ENCODE data around the gene ZBTB26.
"Not testable (repeated sequence)": the region's sequence is repeated elsewhere in the genome, so short reads cannot be mapped to it uniquely, and the experiment has no call there.

Gene ZBTB26

GRCh38 chr9:122940749-122941581 is 9.7 kb upstream of the ZBTB26 start, which contains the start of gene RABGAP1:
Gene RABGAP1, plus strand, starts transcription at chr9:122941020. Its CDS starts 16,040 bp downstream, at chr9:122957060.
- Histone ChIP-seq H3K9me3 (ENCODE audit: control insufficient read depth, insufficient read depth, low read length) (no peaks in the 10 kb centered on the region), H3K9ac (ENCODE audit: low read depth, low read length) (peak within 1 kb of the TSS; percentile 97), H3K36me3 (ENCODE audit: insufficient read depth, low read length) (no peaks in the 10 kb centered on the region), H3K4me1 (ENCODE audit: insufficient read depth, low read length) (peaks cover 8% of the 10 kb centered on the region; the same call in 1 of the 2 replicates)

GRCh38 chr9:122940454-122940748 is 9.1 kb upstream of the ZBTB26 start:
- Histone ChIP-seq H3K4me1 (ENCODE audit: insufficient read depth, low read length) (peaks cover 4% of the 10 kb centered on the region; the same call in 1 of the 2 replicates), H3K9me3 (ENCODE audit: control insufficient read depth, insufficient read depth, low read length) (no peaks in the 10 kb centered on the region), H3K9ac (ENCODE audit: low read depth, low read length) (peak overlapping the region; percentile 53), H3K36me3 (ENCODE audit: insufficient read depth, low read length) (no peaks in the 10 kb centered on the region)

GRCh38 chr9:122939601-122940000 is 8.3 kb upstream of the ZBTB26 start:
- H3K36me3 ChIP-seq (ENCODE audit: insufficient read depth, low read length): no peaks in the 10 kb centered on the region
- no peak overlapping the region for H3K9ac ChIP-seq (ENCODE audit: low read depth, low read length)
- no peaks in the 10 kb centered on the region for H3K9me3 ChIP-seq (ENCODE audit: control insufficient read depth, insufficient read depth, low read length)
- no peaks in the 10 kb centered on the region for H3K4me1 ChIP-seq (ENCODE audit: insufficient read depth, low read length)

- no peak overlapping the region for H3K9ac ChIP-seq (ENCODE audit: low read depth, low read length)
- H3K9me3 ChIP-seq (ENCODE audit: control insufficient read depth, insufficient read depth, low read length): no peaks in the 10 kb centered on the region
- H3K36me3 ChIP-seq (ENCODE audit: insufficient read depth, low read length): no peaks in the 10 kb centered on the region
- H3K4me1 ChIP-seq (ENCODE audit: insufficient read depth, low read length): no peaks in the 10 kb centered on the region
These were observed 5.6 kb upstream of the ZBTB26 start for GRCh38 chr9:122936883-122937282.

GRCh38 chr9:122936464-122936863 is 5.2 kb upstream of the ZBTB26 start:
- H3K36me3 ChIP-seq (ENCODE audit: insufficient read depth, low read length): no peaks in the 10 kb centered on the region
- no peaks in the 10 kb centered on the region for H3K4me1 ChIP-seq (ENCODE audit: insufficient read depth, low read length)
- H3K9me3 ChIP-seq (ENCODE audit: control insufficient read depth, insufficient read depth, low read length): no peaks in the 10 kb centered on the region
- H3K9ac ChIP-seq (ENCODE audit: low read depth, low read length): no peak overlapping the region

- no peaks in the 10 kb centered on the region for H3K36me3 ChIP-seq (ENCODE audit: insufficient read depth, low read length)
- peaks cover 10% of the 10 kb centered on the region; the same call in 1 of the 2 replicates for H3K4me1 ChIP-seq (ENCODE audit: insufficient read depth, low read length)
- H3K9me3 ChIP-seq (ENCODE audit: control insufficient read depth, insufficient read depth, low read length): no peaks in the 10 kb centered on the region
These were observed 629 bp downstream of the ZBTB26 start for GRCh38 chr9:122930541-122931225.

GRCh38 chr9:122929796-122930354 is 1.4 kb downstream of the ZBTB26 start:
- H3K9me3 ChIP-seq (ENCODE audit: control insufficient read depth, insufficient read depth, low read length): no peaks in the 10 kb centered on the region
- H3K9ac ChIP-seq (ENCODE audit: low read depth, low read length): no peak overlapping the region
- H3K36me3 ChIP-seq (ENCODE audit: insufficient read depth, low read length): no peaks in the 10 kb centered on the region
- peaks cover 10% of the 10 kb centered on the region; the same call in 1 of the 2 replicates for H3K4me1 ChIP-seq (ENCODE audit: insufficient read depth, low read length)

More at GRCh38 chr9:122930541-122931225, 629 bp downstream of the ZBTB26 start:
- peak overlapping the region; percentile 88 for H3K9ac ChIP-seq (ENCODE audit: low read depth, low read length)

GRCh38 chr9:122923947-122924346 is 7.4 kb downstream of the ZBTB26 start:
- Histone ChIP-seq H3K36me3 (ENCODE audit: insufficient read depth, low read length) (no peaks in the 10 kb centered on the region), H3K4me1 (ENCODE audit: insufficient read depth, low read length) (no peaks in the 10 kb centered on the region; the same call in 1 of the 2 replicates), H3K9me3 (ENCODE audit: control insufficient read depth, insufficient read depth, low read length) (no peaks in the 10 kb centered on the region), H3K9ac (ENCODE audit: low read depth, low read length) (no peak overlapping the region)

GRCh38 chr9:122922713-122923112 is 8.6 kb downstream of the ZBTB26 start:
- Histone ChIP-seq H3K36me3 (ENCODE audit: insufficient read depth, low read length) (no peaks in the 10 kb centered on the region), H3K9ac (ENCODE audit: low read depth, low read length) (no peak overlapping the region), H3K9me3 (ENCODE audit: control insufficient read depth, insufficient read depth, low read length) (no peaks in the 10 kb centered on the region), H3K4me1 (ENCODE audit: insufficient read depth, low read length) (no peaks in the 10 kb centered on the region; the same call in 1 of the 2 replicates)

- H3K9me3 ChIP-seq (ENCODE audit: control insufficient read depth, insufficient read depth, low read length): no peaks in the 10 kb centered on the region
- H3K36me3 ChIP-seq (ENCODE audit: insufficient read depth, low read length): no peaks in the 10 kb centered on the region
- H3K4me1 ChIP-seq (ENCODE audit: insufficient read depth, low read length): no peaks in the 10 kb centered on the region; the same call in 1 of the 2 replicates
- no peak overlapping the region for H3K9ac ChIP-seq (ENCODE audit: low read depth, low read length)
These were observed 13.0 kb downstream of the ZBTB26 start for GRCh38 chr9:122918310-122918709.

- Histone ChIP-seq H3K36me3 (ENCODE audit: insufficient read depth, low read length) (peaks cover 9% of the 10 kb centered on the region), H3K9me3 (ENCODE audit: control insufficient read depth, insufficient read depth, low read length) (no peaks in the 10 kb centered on the region), H3K9ac (ENCODE audit: low read depth, low read length) (peak within 1 kb of the TSS; percentile 99), H3K4me1 (ENCODE audit: insufficient read depth, low read length) (peaks cover 6% of the 10 kb centered on the region)
These were observed 18.2 kb downstream of the ZBTB26 start, which contains the start of gene ZBTB6 for GRCh38 chr9:122912964-122913673. Gene ZBTB6, minus strand, starts transcription at chr9:122913323. Its CDS starts 1,251 bp downstream, at chr9:122912072.

GRCh38 chr9:122912671-122912963 is 18.7 kb downstream of the ZBTB26 start:
- peaks cover 9% of the 10 kb centered on the region for H3K36me3 ChIP-seq (ENCODE audit: insufficient read depth, low read length)

GRCh38 chr9:122906122-122906521 is 25.2 kb downstream of the ZBTB26 start:
- H3K9me3 ChIP-seq (ENCODE audit: control insufficient read depth, insufficient read depth, low read length); H3K9ac ChIP-seq (ENCODE audit: low read depth, low read length); H3K4me1 ChIP-seq (ENCODE audit: insufficient read depth, low read length); H3K36me3 ChIP-seq (ENCODE audit: insufficient read depth, low read length): not testable (repeated sequence)

More at GRCh38 chr9:122912671-122912963, 18.7 kb downstream of the ZBTB26 start:
- Histone ChIP-seq H3K4me1 (ENCODE audit: insufficient read depth, low read length) (peaks cover 6% of the 10 kb centered on the region), H3K9me3 (ENCODE audit: control insufficient read depth, insufficient read depth, low read length) (no peaks in the 10 kb centered on the region), H3K9ac (ENCODE audit: low read depth, low read length) (peak overlapping the region; percentile 99)
